A549 (cell line): ENCODE measurements around the gene DNAJB5. TPM values are rescaled to one million over a fixed set of nuclear protein-coding genes. Genes with fewer than 3 reads are reported as not detected.

Source experiments
- ATAC-seq, 2 experiments: fragments of 200-7000 bp in 1 of 2; fragments of >200 bp in 1 of 2; cut with Nextera tagmentation in 1 of 2; cut with Tn5 transposase in 1 of 2; 3 replicates each; pipeline versions ENCODE4 v1.8.0 to v1.9.1; 2018 to 2020; ENCODE audit warnings: mild to moderate bottlenecking in 1 of 2, moderate library complexity in 1 of 2
- CTCF ChIA-PET: fragments of 300-600 bp; sonication (Branson Sonifier 250); formaldehyde crosslinking; extraction: SDS; loops from one replicate; lab custom pipeline; 2021; ENCODE audit warnings: antibody characterized with exemption, inconsistent platforms; lab: Yijun Ruan, JAX
- POLR2A ChIA-PET: fragments of 350-600 bp; formaldehyde crosslinking; extraction: SDS; loops from one replicate; lab custom pipeline; 2021; ENCODE audit warnings: antibody characterized with exemption, inconsistent platforms; lab: Yijun Ruan, JAX
- DNase-seq, 2 experiments: peaks; one replicate each; pipeline versions ENCODE4 v3.0.0 to v3.0.0-alpha.2; 2011 to 2016; ENCODE audit warnings: low read depth in 1 of 2, low spot score in 1 of 2
- FAIRE-seq: peaks from 2 replicates; lab custom pipeline; 2011; peaks lifted over from hg19 to GRCh38; lab: Jason Lieb, UNC
- H3K27ac ChIP-seq, 2 experiments: fragments of >200 bp; sonication (Bioruptor Twin); formaldehyde crosslinking; 3 replicates each; pipeline ENCODE4 v1.5.1; 2016 to 2017
- H3K4me1 ChIP-seq: fragments of >200 bp; sonication (Bioruptor Twin); formaldehyde crosslinking; 3 replicates; pipeline ENCODE4 v1.6.1; 2016
- H3K4me2 ChIP-seq: fragments of >200 bp; sonication (Bioruptor Twin); formaldehyde crosslinking; 3 replicates; pipeline ENCODE4 v1.6.1; 2016
- H3K4me3 ChIP-seq: fragments of >200 bp; sonication (Bioruptor Twin); formaldehyde crosslinking; 3 replicates; pipeline ENCODE4 v1.5.1; 2016
- H3K9me3 ChIP-seq: fragments of >200 bp; sonication (Bioruptor Twin); formaldehyde crosslinking; 3 replicates; pipeline ENCODE4 v1.6.1; 2016
- CHD4 ChIP-seq: fragments of 200-600 bp; sonication (generic); IDR thresholded peaks from 2 replicates; pipeline ENCODE4 v1.6.1; 2016; ENCODE audit warnings: antibody characterized with exemption, mild to moderate bottlenecking, borderline replicate concordance
- HDAC2 ChIP-seq: fragments of 200-600 bp; sonication (generic); IDR thresholded peaks from 2 replicates; pipeline ENCODE4 v1.6.1; 2016
- HES2 ChIP-seq: fragments of >200 bp; sonication (Bioruptor Twin); formaldehyde crosslinking; IDR thresholded peaks from 2 replicates; pipeline ENCODE4 v1.6.1; 2016
- HOXB13 ChIP-seq: fragments of 250-450 bp; sonication (Bioruptor Pico); IDR thresholded peaks from 2 replicates; pipeline ENCODE4 v1.5.0; 2020; ENCODE audit warnings: low read depth, mild to moderate bottlenecking, moderate library complexity
- KDM1A ChIP-seq: fragments of 200-600 bp; sonication (generic); IDR thresholded peaks from 2 replicates; pipeline ENCODE4 v1.6.1; 2016; ENCODE audit warnings: low read depth, mild to moderate bottlenecking
- MAFK ChIP-seq: fragments of 450-650 bp; IDR thresholded peaks from 2 replicates; pipeline ENCODE4 v1.6.1; 2014; ENCODE audit not compliant: partially characterized antibody
- NPAS2 ChIP-seq: fragments of 250-450 bp; sonication (Bioruptor Pico); IDR thresholded peaks from 2 replicates; pipeline ENCODE4 v1.8.0; 2022; ENCODE audit warnings: mild to moderate bottlenecking, moderate library complexity, borderline replicate concordance
- PHF8 ChIP-seq: fragments of 200-600 bp; sonication (generic); IDR thresholded peaks from 2 replicates; pipeline ENCODE4 v1.6.1; 2016; ENCODE audit warnings: low read depth, mild to moderate bottlenecking, antibody characterized with exemption, moderate library complexity, borderline replicate concordance
- POLR2AphosphoS2 ChIP-seq: conservative IDR thresholded peaks from 2 replicates; pipeline ENCODE4 v1.6.1; 2012; ENCODE audit warnings: low read length, improper control_type of control experiment, inconsistent platforms
- RFX5 ChIP-seq: fragments of 450-650 bp; IDR thresholded peaks from 2 replicates; pipeline ENCODE4 v1.7.1; 2014; ENCODE audit warnings: antibody characterized with exemption, mild to moderate bottlenecking, moderate library complexity
- TP53 ChIP-seq: fragments of 250-450 bp; sonication (Bioruptor Pico); IDR thresholded peaks from 2 replicates; pipeline ENCODE4 v1.5.0; 2021; ENCODE audit warnings: mild to moderate bottlenecking, moderate library complexity
- ZC3H11A ChIP-seq: fragments of 450-650 bp; IDR thresholded peaks from 2 replicates; pipeline ENCODE4 v1.6.1; 2014; ENCODE audit warnings: antibody characterized with exemption, mild to moderate bottlenecking
- WGBS: methylation state at CpG from one replicate; pipeline ENCODE4 v1.1.6; 2017; ENCODE audit errors: missing lambda C conversion rate; 5-methylcytosine and 5-hydroxymethylcytosine counted together
- polyA plus RNA-seq, 4 experiments: library from polyadenylated mRNA; depleted of rRNA in 3 of 4; stranded (reverse); fragments of >200 nt; fragmentation: RNase III in 1 of 4; extraction: RNeasy Plus Mini Kit Qiagen cat#74134 plus additional on column Dnase treatment in 1 of 4; gene quantifications; 2 replicates in 3 of 4; 3 replicates in 1 of 4; pipeline ENCODE4 v1.2.3, GENCODE V29; 2011 to 2017
- TF ChIP-seq, protein P1 (sequence below): fragments of >200 bp; sonication (Bioruptor Twin); formaldehyde crosslinking; IDR thresholded peaks from 3 replicates; pipeline ENCODE4 v1.5.1; 2016

Gene DNAJB5
- polyA plus RNA-seq, 2 of the 4 experiments (the other 2 are of a cell fraction): 0.72 to 4.4 TPM

DNA sequence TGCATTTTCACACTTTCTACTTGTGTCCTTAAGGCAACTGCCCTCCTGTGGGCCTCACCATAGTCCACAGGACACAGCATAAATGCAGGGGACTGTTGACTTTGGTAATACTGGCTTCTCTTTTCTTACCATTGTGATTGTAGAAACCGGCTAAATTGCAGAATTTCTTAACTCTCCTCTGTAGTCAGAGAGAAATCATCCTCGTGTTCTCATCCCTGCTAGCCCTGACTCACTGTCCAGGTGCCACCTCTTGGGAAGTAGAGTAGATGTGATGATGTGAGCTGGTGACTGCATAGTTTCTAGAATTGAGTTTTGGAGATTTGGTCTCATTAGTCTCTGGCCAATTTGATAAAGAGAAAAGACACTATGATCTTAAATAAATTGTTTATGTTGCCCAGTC, 26.0 kb upstream of the DNAJB5 start:
- no peak for ATAC-seq
- Histone ChIP-seq H3K4me1 (no peaks in the 10 kb centered on the region), H3K4me2 (no peak overlapping the region), H3K9me3 (no peaks in the 10 kb centered on the region), H3K27ac (no peak overlapping the region)
- no peak for DNase-seq
- POLR2A ChIA-PET: no interaction called here
- TF ChIP-seq HES2: no peak
- TF ChIP-seq POLR2AphosphoS2: no peak
- no peak for TF ChIP-seq NPAS2 (CRISPR knock-in tag)
- TF ChIP-seq, all 56 proteins: peak for 0
- FAIRE-seq: no peak
- H3K4me3 ChIP-seq: no peak overlapping the region
- CTCF ChIA-PET: interaction anchor here (0.9 to 4.3 kb wide), 5 partner anchors 16 to 69 kb away, joined by 3 to 26 read pairs (median 4); no protein-coding TSS in a partner anchor
- 15% methylated on average over 2 of the region's 2 CpGs for WGBS

GRCh38 chr9:34964458-34964857, 25.1 kb upstream of the DNAJB5 start:
- no peak for DNase-seq
- Histone ChIP-seq H3K9me3 (no peaks in the 10 kb centered on the region), H3K4me2 (no peak overlapping the region), H3K4me1 (no peaks in the 10 kb centered on the region), H3K4me3 (no peak overlapping the region), H3K27ac (no peak overlapping the region)
- ATAC-seq: no peak
- ChIA-PET POLR2A (interaction anchor here (0.6 kb wide), 1 partner anchor 15 kb away, joined by 3 read pairs; no protein-coding TSS in a partner anchor), CTCF (interaction anchor here (0.9 to 4.3 kb wide), 4 partner anchors 15 to 65 kb away, joined by 3 to 25 read pairs (median 10); no protein-coding TSS in a partner anchor)
- FAIRE-seq: no peak
- 16% methylated on average over 3 of the region's 3 CpGs for whole genome bisulfite sequencing
- TF ChIP-seq MAFK (no peak), RFX5 (no peak), PHF8 (no peak)

- no peak for TF ChIP-seq HDAC2
- TF ChIP-seq TP53 (CRISPR knock-in tag): no peak
- TF ChIP-seq CHD4: no peak
- TF ChIP-seq MAFK: no peak
- TF ChIP-seq NPAS2 (CRISPR knock-in tag): no peak
- TF ChIP-seq, protein P1, sequence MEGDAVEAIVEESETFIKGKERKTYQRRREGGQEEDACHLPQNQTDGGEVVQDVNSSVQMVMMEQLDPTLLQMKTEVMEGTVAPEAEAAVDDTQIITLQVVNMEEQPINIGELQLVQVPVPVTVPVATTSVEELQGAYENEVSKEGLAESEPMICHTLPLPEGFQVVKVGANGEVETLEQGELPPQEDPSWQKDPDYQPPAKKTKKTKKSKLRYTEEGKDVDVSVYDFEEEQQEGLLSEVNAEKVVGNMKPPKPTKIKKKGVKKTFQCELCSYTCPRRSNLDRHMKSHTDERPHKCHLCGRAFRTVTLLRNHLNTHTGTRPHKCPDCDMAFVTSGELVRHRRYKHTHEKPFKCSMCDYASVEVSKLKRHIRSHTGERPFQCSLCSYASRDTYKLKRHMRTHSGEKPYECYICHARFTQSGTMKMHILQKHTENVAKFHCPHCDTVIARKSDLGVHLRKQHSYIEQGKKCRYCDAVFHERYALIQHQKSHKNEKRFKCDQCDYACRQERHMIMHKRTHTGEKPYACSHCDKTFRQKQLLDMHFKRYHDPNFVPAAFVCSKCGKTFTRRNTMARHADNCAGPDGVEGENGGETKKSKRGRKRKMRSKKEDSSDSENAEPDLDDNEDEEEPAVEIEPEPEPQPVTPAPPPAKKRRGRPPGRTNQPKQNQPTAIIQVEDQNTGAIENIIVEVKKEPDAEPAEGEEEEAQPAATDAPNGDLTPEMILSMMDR: no peak
- ChIA-PET CTCF (interaction anchor here (0.8 to 3.2 kb wide), 3 partner anchors 12 to 72 kb away, joined by 3 to 18 read pairs (median 17); no protein-coding TSS in a partner anchor), POLR2A (no interaction called here)
- ATAC-seq (no peak), DNase-seq (no peak), FAIRE-seq (no peak)
- WGBS: 65% methylated on average over 21 of the region's 21 CpGs
- Histone ChIP-seq H3K9me3 (no peaks in the 10 kb centered on the region), H3K4me1 (no peaks in the 10 kb centered on the region), H3K4me2 (no peak overlapping the region), H3K27ac (no peak overlapping the region), H3K4me3 (no peak overlapping the region)
Measured at GRCh38 chr9:34971146-34971811, 18.3 kb upstream of the DNAJB5 start.

- H3K4me2 ChIP-seq: no peak overlapping the region
- FAIRE-seq: no peak
- no peaks in the 10 kb centered on the region for H3K9me3 ChIP-seq
- no peak for DNase-seq
- 58% methylated on average over 2 of the region's 2 CpGs for WGBS
- CTCF ChIA-PET: interaction anchor here (2.4 kb wide), 1 partner anchor 10 kb away, joined by 14 read pairs; no protein-coding TSS in a partner anchor
- no peak overlapping the region for H3K4me3 ChIP-seq
- no peak overlapping the region for H3K27ac ChIP-seq
- POLR2A ChIA-PET: no interaction called here
- H3K4me1 ChIP-seq: no peaks in the 10 kb centered on the region
- ATAC-seq: no peak
- no peak for TF ChIP-seq ZC3H11A
- TF ChIP-seq HOXB13: no peak
- no peak for TF ChIP-seq KDM1A
- TF ChIP-seq CHD4: no peak
- TF ChIP-seq RFX5: no peak
Measured at GRCh38 chr9:34974664-34975063, 14.9 kb upstream of the DNAJB5 start.
